Transverse colon (tissue), 4 donors: ENCODE data around the gene TRIM44.

Experiments used
- POLR2AphosphoS5 ChIP-seq, 3 donors: sonication (generic); formaldehyde crosslinking; IDR thresholded peaks; one replicate each; pipeline ENCODE4 v1.6.1; 2016; ENCODE audit warnings: antibody characterized with exemption in 3 of 3
- TF ChIP-seq, protein P1 (sequence below), 5 experiments: fragments of 200-600 bp in 3 of 5; fragments of 450-650 bp in 2 of 5; sonication (generic) in 3 of 5; IDR thresholded peaks; 1 replicate in 2 of 5; 2 replicates in 3 of 5; pipeline ENCODE4 v1.5.1; 2016 to 2017; ENCODE audit warnings: antibody characterized with exemption in 5 of 5, inconsistent platforms in 3 of 5, mild to moderate bottlenecking in 2 of 5, moderate library complexity in 1 of 5

DNA sequence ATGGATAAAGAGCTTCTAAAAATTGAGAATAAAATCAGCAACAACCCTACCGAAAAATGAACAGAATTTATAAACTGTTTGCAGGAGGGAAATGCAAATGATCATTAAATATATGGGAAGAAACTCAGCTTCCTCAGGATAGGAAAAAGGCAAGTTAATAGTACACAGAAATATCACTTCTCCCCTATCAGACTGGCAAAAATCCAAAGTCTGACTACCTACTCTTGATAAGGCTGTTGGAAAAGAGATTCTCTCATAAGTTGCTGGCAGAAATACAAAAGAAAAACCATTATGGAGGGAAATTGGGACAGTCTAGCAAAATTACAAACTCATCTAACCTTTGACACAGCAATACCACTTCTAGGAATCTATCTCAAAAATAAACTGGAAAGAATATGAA lies 180.4 kb downstream of the TRIM44 start:
- TF ChIP-seq, protein P1, sequence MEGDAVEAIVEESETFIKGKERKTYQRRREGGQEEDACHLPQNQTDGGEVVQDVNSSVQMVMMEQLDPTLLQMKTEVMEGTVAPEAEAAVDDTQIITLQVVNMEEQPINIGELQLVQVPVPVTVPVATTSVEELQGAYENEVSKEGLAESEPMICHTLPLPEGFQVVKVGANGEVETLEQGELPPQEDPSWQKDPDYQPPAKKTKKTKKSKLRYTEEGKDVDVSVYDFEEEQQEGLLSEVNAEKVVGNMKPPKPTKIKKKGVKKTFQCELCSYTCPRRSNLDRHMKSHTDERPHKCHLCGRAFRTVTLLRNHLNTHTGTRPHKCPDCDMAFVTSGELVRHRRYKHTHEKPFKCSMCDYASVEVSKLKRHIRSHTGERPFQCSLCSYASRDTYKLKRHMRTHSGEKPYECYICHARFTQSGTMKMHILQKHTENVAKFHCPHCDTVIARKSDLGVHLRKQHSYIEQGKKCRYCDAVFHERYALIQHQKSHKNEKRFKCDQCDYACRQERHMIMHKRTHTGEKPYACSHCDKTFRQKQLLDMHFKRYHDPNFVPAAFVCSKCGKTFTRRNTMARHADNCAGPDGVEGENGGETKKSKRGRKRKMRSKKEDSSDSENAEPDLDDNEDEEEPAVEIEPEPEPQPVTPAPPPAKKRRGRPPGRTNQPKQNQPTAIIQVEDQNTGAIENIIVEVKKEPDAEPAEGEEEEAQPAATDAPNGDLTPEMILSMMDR (IDR thresholded peaks at IDR 0.05), result no peak
- no peak for TF ChIP-seq POLR2AphosphoS5 (IDR thresholded peaks at IDR 0.05)
